ENCODE results near the gene PCDH10. TPM values are rescaled to one million over a fixed set of nuclear protein-coding genes. Genes with fewer than 3 reads are reported as not detected.

PCDH10 gene
- total RNA-seq, 1 donor from 2014 or later = not detected

DNA sequence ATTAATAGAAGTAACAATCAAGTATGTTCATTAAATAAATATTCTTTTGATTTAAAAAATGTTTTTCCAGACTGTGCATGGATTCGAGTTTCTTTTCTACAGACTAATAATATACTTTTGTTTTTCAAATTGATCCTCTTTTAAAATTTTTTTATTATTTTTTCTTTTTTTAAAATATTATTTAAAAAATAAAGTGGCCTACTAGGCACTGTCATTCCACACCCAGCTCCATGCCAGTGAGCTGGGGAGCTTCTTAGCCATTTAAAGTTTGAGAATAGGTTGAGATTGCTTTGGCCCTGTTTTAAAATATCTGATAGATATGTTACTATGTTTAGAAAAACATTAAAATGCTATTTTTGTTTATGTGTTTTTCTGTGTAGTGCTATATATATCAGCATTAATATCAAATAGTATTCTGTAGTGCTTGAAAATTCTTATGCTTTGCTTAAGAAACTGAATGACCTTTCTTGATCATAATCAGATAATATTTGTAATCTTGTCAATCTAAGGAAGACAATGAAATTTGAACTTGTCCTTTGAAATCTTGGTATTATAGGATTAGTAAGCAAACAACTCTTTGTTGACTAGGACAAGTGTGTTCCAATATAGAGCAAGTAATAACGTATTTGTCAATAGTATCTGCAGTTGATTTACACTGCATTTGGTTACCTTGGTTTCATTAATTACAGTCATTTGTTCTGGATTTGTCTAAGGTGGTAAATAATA, 12.6 kb downstream of the PCDH10 start:
- no peak overlapping the region for H3K27ac Mint-ChIP-seq
- H3K36me3 Mint-ChIP-seq (ENCODE audit: low read depth) = no peaks in the 10 kb centered on the region
- ChIA-PET CTCF (interaction anchor here (1.5 kb wide), 1 partner anchor 15 kb away, joined by 3 read pairs; no protein-coding TSS in a partner anchor), POLR2A (no interaction called here)
- TF ChIP-seq CTCF (IDR thresholded peaks at IDR 0.05) = no peak
- intact Hi-C loops (cut with micrococcal nuclease) = no loop called here
- H3K27me3 Mint-ChIP-seq = no peaks in the 10 kb centered on the region
- ATAC-seq (ENCODE audit: low read depth) = no peak
- no peak for DNase-seq
- no peak overlapping the region for H3K4me3 Mint-ChIP-seq
- H3K9me3 Mint-ChIP-seq = no peaks in the 10 kb centered on the region
- no peaks in the 10 kb centered on the region for H3K4me1 Mint-ChIP-seq

- CTCF ChIA-PET = no interaction called here
- DNase-seq (no peak), ATAC-seq (ENCODE audit: low read depth) (no peak)
- Mint-ChIP-seq H3K27me3 (no peaks in the 10 kb centered on the region), H3K27ac (no peak overlapping the region), H3K4me1 (no peaks in the 10 kb centered on the region), H3K4me3 (no peak overlapping the region), H3K9me3 (no peaks in the 10 kb centered on the region), H3K36me3 (ENCODE audit: low read depth) (no peaks in the 10 kb centered on the region)
- intact Hi-C loops (cut with micrococcal nuclease) = no loop called here
- POLR2A ChIA-PET = no interaction called here
- TF ChIP-seq CTCF (IDR thresholded peaks at IDR 0.05) = no peak
Observed at GRCh38 chr4:133162941-133163340, 13.8 kb downstream of the PCDH10 start.

GRCh38 chr4:133178956-133179355, 29.9 kb downstream of the PCDH10 start:
- no peak for TF ChIP-seq CTCF (IDR thresholded peaks at IDR 0.05)
- DNase-seq = no peak
- intact Hi-C loops (cut with micrococcal nuclease) = no loop called here

DNA sequence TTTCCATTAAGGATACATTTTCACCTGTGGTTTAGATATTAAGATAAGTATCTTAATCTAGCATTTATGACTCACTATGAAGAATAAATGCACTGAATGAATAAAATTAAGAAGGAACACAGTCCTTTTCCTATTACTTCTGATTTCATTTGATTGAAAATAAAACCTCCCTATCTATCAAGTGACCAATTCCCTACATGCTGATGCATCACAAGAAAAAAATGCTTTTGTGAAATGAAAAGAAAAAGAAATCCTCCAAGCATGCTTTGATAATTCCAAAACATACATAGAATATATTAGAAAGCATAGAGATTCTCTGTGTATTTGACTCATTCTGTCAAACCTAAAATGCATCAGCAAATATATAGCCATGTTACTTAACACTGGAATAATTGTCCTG, 37.1 kb downstream of the PCDH10 start:
- ChIA-PET CTCF (no interaction called here), POLR2A (no interaction called here)
- H3K27me3 Mint-ChIP-seq = no peaks in the 10 kb centered on the region
- no peaks in the 10 kb centered on the region for H3K9me3 Mint-ChIP-seq
- DNase-seq (no peak), ATAC-seq (ENCODE audit: low read depth) (no peak)
- H3K4me1 Mint-ChIP-seq = no peaks in the 10 kb centered on the region
- no peak overlapping the region for H3K4me3 Mint-ChIP-seq
- no peak for TF ChIP-seq CTCF (IDR thresholded peaks at IDR 0.05)
- no peak overlapping the region for H3K27ac Mint-ChIP-seq
- intact Hi-C loops (cut with micrococcal nuclease) = no loop called here
- H3K36me3 Mint-ChIP-seq (ENCODE audit: low read depth) = no peaks in the 10 kb centered on the region

More at GRCh38 chr4:133178956-133179355, 29.9 kb downstream of the PCDH10 start:
- Mint-ChIP-seq H3K9me3 (no peaks in the 10 kb centered on the region), H3K4me3 (no peak overlapping the region), H3K27ac (no peak overlapping the region), H3K27me3 (no peaks in the 10 kb centered on the region), H3K36me3 (ENCODE audit: low read depth) (no peaks in the 10 kb centered on the region), H3K4me1 (no peaks in the 10 kb centered on the region)
- no peak for ATAC-seq (ENCODE audit: low read depth)
- ChIA-PET POLR2A (no interaction called here), CTCF (no interaction called here)

GRCh38 chr4:133186845-133187244, 37.8 kb downstream of the PCDH10 start:
- Mint-ChIP-seq H3K27me3 (no peaks in the 10 kb centered on the region), H3K36me3 (ENCODE audit: low read depth) (no peaks in the 10 kb centered on the region), H3K4me3 (no peak overlapping the region), H3K27ac (no peak overlapping the region), H3K4me1 (no peaks in the 10 kb centered on the region), H3K9me3 (no peaks in the 10 kb centered on the region)
- POLR2A ChIA-PET = no interaction called here
- no peak for ATAC-seq (ENCODE audit: low read depth)
- intact Hi-C loops (cut with micrococcal nuclease) = no loop called here
- TF ChIP-seq CTCF (IDR thresholded peaks at IDR 0.05) = no peak
- DNase-seq = no peak
- CTCF ChIA-PET = no interaction called here
